ENCODE measurements around the gene CA11.

GRCh38 chr19:48650974-48651682 lies 5.1 kb upstream of the CA11 start:
- TF ChIP-seq CTCF (IDR thresholded peaks at IDR 0.05) (no peak), POLR2A (IDR thresholded peaks at IDR 0.05) (no peak), POLR2AphosphoS5 (IDR thresholded peaks at IDR 0.05) (no peak)

Data from transverse colon (tissue), 4 donors.